GM21381 (cell line): ENCODE results near the gene PCDHAC2.

Source experiments
- ATAC-seq: cut with Tn5 transposase; IDR thresholded peaks from one replicate; pipeline ENCODE4 v1.9.1; 2021; ENCODE audit warnings: mild to moderate bottlenecking, moderate library complexity; ENCODE audit not compliant: unreplicated experiment

The PCDHAC2 gene

GRCh38 chr5:140988100-140988499 is 21.8 kb downstream of the PCDHAC2 start:
- ATAC-seq: no peak

GRCh38 chr5:140988608-140989007 is 22.3 kb downstream of the PCDHAC2 start:
- no peak for ATAC-seq

GRCh38 chr5:140989254-140990020 is 23.2 kb downstream of the PCDHAC2 start:
- ATAC-seq: no peak

GRCh38 chr5:140992828-140993227 is 26.6 kb downstream of the PCDHAC2 start:
- ATAC-seq: no peak

GRCh38 chr5:140996060-140996459 is 29.8 kb downstream of the PCDHAC2 start:
- ATAC-seq: no peak

- no peak for ATAC-seq
Observed at GRCh38 chr5:140998921-140999410, 32.7 kb downstream of the PCDHAC2 start.

- no peak for ATAC-seq
Observed at GRCh38 chr5:141001446-141001843, 35.2 kb downstream of the PCDHAC2 start.

- ATAC-seq: no peak
Observed at GRCh38 chr5:141001844-141002604, 35.7 kb downstream of the PCDHAC2 start.

GRCh38 chr5:141002605-141002965 is 36.3 kb downstream of the PCDHAC2 start:
- ATAC-seq: no peak

GRCh38 chr5:141003031-141003430 is 36.8 kb downstream of the PCDHAC2 start:
- no peak for ATAC-seq

- no peak for ATAC-seq
Observed at GRCh38 chr5:141003791-141004611, 37.7 kb downstream of the PCDHAC2 start.

GRCh38 chr5:141007791-141008190 is 41.5 kb downstream of the PCDHAC2 start:
- no peak for ATAC-seq

GRCh38 chr5:141010047-141010793 is 43.9 kb downstream of the PCDHAC2 start:
- ATAC-seq: no peak

GRCh38 chr5:141017943-141018342 is 51.7 kb downstream of the PCDHAC2 start:
- no peak for ATAC-seq
